Upper lobe of left lung (tissue), 4 donors: ENCODE results near the gene GRB7.
A peak's percentile ranks its signal among the peaks of the same experiment; 100 is the strongest.

ENCODE experiments used
- POLR2AphosphoS5 ChIP-seq, 2 donors: sonication (generic); formaldehyde crosslinking; IDR thresholded peaks; one replicate each; pipeline ENCODE4 v1.5.1; 2017; ENCODE audit warnings: antibody characterized with exemption in 2 of 2
- TF ChIP-seq, protein P1 (sequence below), 6 experiments: fragments of 450-650 bp in 4 of 6; fragments of 200-600 bp in 2 of 6; sonication (generic) in 2 of 6; IDR thresholded peaks; one replicate each; pipeline ENCODE4 v1.5.1; 2016 to 2019; ENCODE audit warnings: antibody characterized with exemption in 6 of 6

DNA sequence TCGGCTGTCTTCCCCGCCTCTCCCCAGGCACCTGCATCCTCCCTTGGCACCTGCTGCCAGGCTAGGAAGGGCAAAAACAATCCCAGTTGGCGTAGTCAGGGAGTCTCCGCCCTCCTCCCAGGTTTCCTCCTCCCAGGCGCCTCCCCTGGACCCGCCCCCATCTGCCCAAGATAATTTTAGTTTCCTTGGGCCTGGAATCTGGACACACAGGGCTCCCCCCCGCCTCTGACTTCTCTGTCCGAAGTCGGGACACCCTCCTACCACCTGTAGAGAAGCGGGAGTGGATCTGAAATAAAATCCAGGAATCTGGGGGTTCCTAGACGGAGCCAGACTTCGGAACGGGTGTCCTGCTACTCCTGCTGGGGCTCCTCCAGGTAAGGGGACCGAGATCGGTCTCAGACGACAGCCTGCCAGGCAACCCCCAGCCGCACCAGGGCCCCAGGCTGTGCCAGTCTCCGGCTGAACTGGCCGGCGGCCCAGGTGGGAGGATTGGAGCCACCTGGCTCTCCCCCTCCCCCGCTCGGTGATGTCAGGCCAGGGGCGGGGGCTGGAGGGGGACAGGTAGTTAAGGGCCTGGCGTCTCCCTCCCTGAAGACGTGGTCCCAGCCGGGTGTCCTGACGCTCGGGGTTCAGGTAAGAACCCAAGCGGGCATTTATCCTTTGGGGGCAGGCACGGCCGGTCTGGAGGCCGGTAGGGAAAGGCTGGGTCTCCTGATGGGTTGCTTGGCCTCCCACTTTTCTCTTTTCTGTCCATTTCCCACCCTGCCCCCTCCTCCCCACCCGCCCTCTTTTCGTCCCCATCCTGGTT is at the start of gene GRB7:
- TF ChIP-seq, protein P1, sequence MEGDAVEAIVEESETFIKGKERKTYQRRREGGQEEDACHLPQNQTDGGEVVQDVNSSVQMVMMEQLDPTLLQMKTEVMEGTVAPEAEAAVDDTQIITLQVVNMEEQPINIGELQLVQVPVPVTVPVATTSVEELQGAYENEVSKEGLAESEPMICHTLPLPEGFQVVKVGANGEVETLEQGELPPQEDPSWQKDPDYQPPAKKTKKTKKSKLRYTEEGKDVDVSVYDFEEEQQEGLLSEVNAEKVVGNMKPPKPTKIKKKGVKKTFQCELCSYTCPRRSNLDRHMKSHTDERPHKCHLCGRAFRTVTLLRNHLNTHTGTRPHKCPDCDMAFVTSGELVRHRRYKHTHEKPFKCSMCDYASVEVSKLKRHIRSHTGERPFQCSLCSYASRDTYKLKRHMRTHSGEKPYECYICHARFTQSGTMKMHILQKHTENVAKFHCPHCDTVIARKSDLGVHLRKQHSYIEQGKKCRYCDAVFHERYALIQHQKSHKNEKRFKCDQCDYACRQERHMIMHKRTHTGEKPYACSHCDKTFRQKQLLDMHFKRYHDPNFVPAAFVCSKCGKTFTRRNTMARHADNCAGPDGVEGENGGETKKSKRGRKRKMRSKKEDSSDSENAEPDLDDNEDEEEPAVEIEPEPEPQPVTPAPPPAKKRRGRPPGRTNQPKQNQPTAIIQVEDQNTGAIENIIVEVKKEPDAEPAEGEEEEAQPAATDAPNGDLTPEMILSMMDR (IDR thresholded peaks at IDR 0.05) = no peak
- peak; percentile 24 to 58 for TF ChIP-seq POLR2AphosphoS5 (IDR thresholded peaks at IDR 0.05)
